Mucosa of descending colon (tissue), 3 donors: ENCODE results near the gene MMP28. TPM values are rescaled to one million over a fixed set of nuclear protein-coding genes. Genes with fewer than 3 reads are reported as not detected.

ENCODE experiments used
- ATAC-seq: fragments of 200-7000 bp; cut with Tn5 transposase; one replicate; pipeline ENCODE4 v1.9.1; 2020; ENCODE audit warnings: mild to moderate bottlenecking, moderate library complexity
- DNase-seq, 3 donors: peaks; one replicate each; pipeline ENCODE4 v3.0.0-alpha.2; 2020
- H3K36me3 ChIP-seq: fragments of 200-600 bp; one replicate; pipeline ENCODE4 v1.8.0; 2021; ENCODE audit warnings: low read depth, mild to moderate bottlenecking
- H3K4me1 ChIP-seq: fragments of 200-600 bp; one replicate; pipeline ENCODE4 v1.8.0; 2021; ENCODE audit warnings: low read depth, mild to moderate bottlenecking
- H3K4me3 ChIP-seq: fragments of 200-600 bp; one replicate; pipeline ENCODE4 v1.8.0; 2021; ENCODE audit warnings: mild to moderate bottlenecking
- H3K9me3 ChIP-seq: fragments of 200-600 bp; one replicate; pipeline ENCODE4 v1.8.0; 2021; ENCODE audit warnings: mild to moderate bottlenecking
- CTCF ChIP-seq: fragments of 200-600 bp; IDR thresholded peaks from one replicate; pipeline ENCODE4 v1.8.0; 2022; ENCODE audit warnings: antibody characterized with exemption, mild to moderate bottlenecking
- intact Hi-C, 2 donors: fragments of 100-400 bp; cut with DNase I in 1 of 2; cut with micrococcal nuclease in 1 of 2; formaldehyde crosslinking; loops; one replicate each; pipeline versions ENCODE4 v1.11.0 to v1.11.1; 2022; cut with DNase I, micrococcal nuclease
- total RNA-seq, 3 donors: library from RNA; stranded (reverse); fragmentation: NEBNext Ultra II Directional in 2 of 3; extraction: Animal tissue kit (Norgen Biotek cat#: 25700) in 2 of 3; gene quantifications; one replicate each; pipeline versions ENCODE4 v1.2.1 to v1.2.4, GENCODE V29; 2021 to 2023
- donor health status: DM: no; HTN: no; CAD: no; lungs with moderate emphysema.
- donor health status: DM: no; HTN: no; CAD: no.
- donor health status: DM: no; HTN: yes; CAD: no.

MMP28 gene
- total RNA-seq, 3 donors from 2014 or later, result 31.0 to 82.4 (median 43.7) TPM

- ATAC-seq (no peak), DNase-seq (no peak)
- no peak for TF ChIP-seq CTCF
- intact Hi-C loops, result loop anchor here in 1 of 2 donors (5.0 to 10.0 kb wide), 2 partner anchors 145 to 437 kb away; no protein-coding TSS in a partner anchor
- Histone ChIP-seq H3K9me3 (no peaks in the 10 kb centered on the region), H3K36me3 (no peaks in the 10 kb centered on the region), H3K4me3 (no peak overlapping the region), H3K4me1 (no peaks in the 10 kb centered on the region)
Observed at GRCh38 chr17:35749560-35750412, 45.7 kb downstream of the MMP28 start.

DNA sequence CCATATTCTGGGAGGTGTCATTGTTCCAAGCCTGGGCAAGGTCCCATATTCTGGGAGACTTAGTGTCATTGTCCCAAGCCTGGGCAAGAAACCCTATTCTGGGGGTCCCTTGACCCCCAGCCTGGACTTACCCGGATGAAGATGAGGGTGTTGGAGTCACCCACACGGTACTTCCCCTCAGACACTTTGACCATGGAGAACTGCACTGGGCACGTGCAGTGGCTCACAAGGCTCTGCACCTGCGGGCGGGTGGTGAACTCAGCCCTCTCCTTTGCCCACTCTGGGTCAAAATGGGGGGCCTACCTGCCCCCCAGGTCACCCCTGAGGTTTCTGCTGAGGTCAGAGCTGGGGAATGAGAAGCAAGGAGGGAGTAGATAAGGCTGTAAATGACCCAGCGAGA is 46.5 kb downstream of the MMP28 start:
- no peak for DNase-seq
- intact Hi-C loops, result loop anchor here in 1 of 2 donors (5.0 to 10.0 kb wide), 2 partner anchors 144 to 437 kb away; no protein-coding TSS in a partner anchor
- ATAC-seq, result no peak
- H3K9me3 ChIP-seq, result no peaks in the 10 kb centered on the region
- no peaks in the 10 kb centered on the region for H3K4me1 ChIP-seq
- no peak overlapping the region for H3K4me3 ChIP-seq
- TF ChIP-seq CTCF, result no peak
- H3K36me3 ChIP-seq, result no peaks in the 10 kb centered on the region

DNA sequence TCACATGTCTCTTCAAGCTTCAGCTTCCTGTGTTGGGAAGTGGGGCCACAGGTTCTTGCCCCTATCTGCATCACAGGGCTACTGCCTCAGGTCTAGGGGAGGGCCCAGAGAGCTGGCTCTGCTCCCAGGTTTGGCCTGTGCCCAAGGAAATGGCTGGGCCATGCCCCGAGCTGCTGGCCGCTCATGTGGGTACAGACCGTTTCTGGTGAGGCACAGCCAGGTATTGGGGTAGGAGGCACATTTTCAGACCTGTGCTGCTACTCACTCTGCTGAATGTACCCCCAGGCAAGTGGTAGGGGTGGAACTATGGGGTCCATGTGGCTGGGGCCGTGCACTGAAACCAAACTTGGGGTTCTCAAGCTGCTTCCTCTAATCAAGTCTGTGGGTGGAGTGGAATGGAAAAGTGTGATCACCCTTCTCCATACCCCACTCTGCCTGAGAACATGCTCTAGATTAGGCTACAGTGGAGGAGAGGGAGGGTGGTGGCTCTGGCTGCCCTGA is 47.0 kb downstream of the MMP28 start:
- DNase-seq (peak in 1 of 3 donors; percentile 40), ATAC-seq (peak; percentile 45)
- TF ChIP-seq CTCF, result no peak
- H3K36me3 ChIP-seq, result no peaks in the 10 kb centered on the region
- no peaks in the 10 kb centered on the region for H3K4me1 ChIP-seq
- no peaks in the 10 kb centered on the region for H3K9me3 ChIP-seq
- H3K4me3 ChIP-seq, result no peak overlapping the region
- intact Hi-C loops, result loop anchor here in 1 of 2 donors (5.0 to 10.0 kb wide), 2 partner anchors 144 to 436 kb away; no protein-coding TSS in a partner anchor

DNA sequence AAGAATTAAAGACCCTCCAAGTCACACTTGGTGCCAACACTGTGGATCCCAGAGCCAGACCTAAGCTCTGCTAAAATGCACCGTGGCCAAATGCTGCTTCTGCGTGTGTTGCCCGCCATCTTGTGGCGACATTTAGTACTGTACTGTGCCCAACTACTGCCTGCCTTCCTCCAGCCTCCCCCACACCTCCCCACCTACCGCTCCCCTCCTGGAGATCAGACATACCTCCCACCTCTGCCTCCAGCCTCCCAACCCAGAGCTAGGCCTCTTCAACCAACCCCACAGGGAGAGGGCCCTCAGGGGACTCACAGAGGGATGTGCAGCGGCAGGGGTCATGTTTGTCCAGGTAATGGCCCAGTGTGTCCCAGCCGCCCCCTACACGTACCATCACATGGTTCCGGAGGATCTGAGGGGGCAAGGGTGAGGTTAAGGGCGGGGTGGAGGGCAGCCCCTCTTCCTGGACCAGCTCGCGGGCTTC is 47.9 kb downstream of the MMP28 start:
- peak in 2 of 3 donors; percentile 76 to 90 for DNase-seq
- peak; percentile 60 for TF ChIP-seq CTCF
- Histone ChIP-seq H3K4me1 (no peaks in the 10 kb centered on the region), H3K4me3 (no peak overlapping the region), H3K9me3 (no peaks in the 10 kb centered on the region), H3K36me3 (no peaks in the 10 kb centered on the region)
- ATAC-seq, result peak; percentile 86
- intact Hi-C loops, result loop anchor here in 1 of 2 donors (5.0 to 10.0 kb wide), 2 partner anchors 143 to 435 kb away; no protein-coding TSS in a partner anchor

- H3K4me1 ChIP-seq, result peaks cover 3% of the 10 kb centered on the region
- DNase-seq (no peak), ATAC-seq (no peak)
- H3K9me3 ChIP-seq, result no peaks in the 10 kb centered on the region
- intact Hi-C loops, result loop anchor here in 1 of 2 donors (5.0 to 10.0 kb wide), 2 partner anchors 141 to 434 kb away; no protein-coding TSS in a partner anchor
- no peak for TF ChIP-seq CTCF
- no peak overlapping the region for H3K4me3 ChIP-seq
- H3K36me3 ChIP-seq, result no peaks in the 10 kb centered on the region
Observed at GRCh38 chr17:35745749-35746320, 49.6 kb downstream of the MMP28 start.
